Measurements from ENCODE around the gene AHSA1.
A peak's percentile ranks its signal among the peaks of the same experiment; 100 is the strongest.

AHSA1 gene

GRCh38 chr14:77488558-77488957 is 30.7 kb downstream of the AHSA1 start:
- Histone ChIP-seq H3K27me3 (replicated peaks; ENCODE audit: control insufficient read depth, insufficient read depth, low read length, poor library complexity, severe bottlenecking) (no peaks in the 10 kb centered on the region), H3K27ac (ENCODE audit: insufficient read depth, low read length, poor library complexity, severe bottlenecking) (no peak overlapping the region), H3K9me3 (ENCODE audit: control insufficient read depth, low read length) (no peaks in the 10 kb centered on the region), H3K4me3 (ENCODE audit: insufficient read depth, low read depth, low read length, poor library complexity, severe bottlenecking) (no peak overlapping the region), H3K36me3 (ENCODE audit: control insufficient read depth, insufficient read depth, low read length) (no peaks in the 10 kb centered on the region), H3K4me1 (ENCODE audit: control insufficient read depth, insufficient read depth, low read length, poor library complexity, severe bottlenecking) (no peaks in the 10 kb centered on the region)
- no peak for DNase-seq

GRCh38 chr14:77489041-77489440 is 31.1 kb downstream of the AHSA1 start:
- Histone ChIP-seq H3K27ac (ENCODE audit: insufficient read depth, low read length, poor library complexity, severe bottlenecking) (no peak overlapping the region), H3K4me1 (ENCODE audit: control insufficient read depth, insufficient read depth, low read length, poor library complexity, severe bottlenecking) (no peaks in the 10 kb centered on the region), H3K36me3 (ENCODE audit: control insufficient read depth, insufficient read depth, low read length) (no peaks in the 10 kb centered on the region), H3K9me3 (ENCODE audit: control insufficient read depth, low read length) (no peaks in the 10 kb centered on the region), H3K4me3 (ENCODE audit: insufficient read depth, low read depth, low read length, poor library complexity, severe bottlenecking) (no peak overlapping the region), H3K27me3 (replicated peaks; ENCODE audit: control insufficient read depth, insufficient read depth, low read length, poor library complexity, severe bottlenecking) (no peaks in the 10 kb centered on the region)
- DNase-seq, result no peak

GRCh38 chr14:77490347-77490986 is 32.6 kb downstream of the AHSA1 start:
- Histone ChIP-seq H3K36me3 (ENCODE audit: control insufficient read depth, insufficient read depth, low read length) (no peaks in the 10 kb centered on the region), H3K27ac (ENCODE audit: insufficient read depth, low read length, poor library complexity, severe bottlenecking) (no peak overlapping the region), H3K9me3 (ENCODE audit: control insufficient read depth, low read length) (no peaks in the 10 kb centered on the region), H3K4me1 (ENCODE audit: control insufficient read depth, insufficient read depth, low read length, poor library complexity, severe bottlenecking) (no peaks in the 10 kb centered on the region), H3K27me3 (replicated peaks; ENCODE audit: control insufficient read depth, insufficient read depth, low read length, poor library complexity, severe bottlenecking) (no peaks in the 10 kb centered on the region), H3K4me3 (ENCODE audit: insufficient read depth, low read depth, low read length, poor library complexity, severe bottlenecking) (no peak overlapping the region)
- no peak for DNase-seq

GRCh38 chr14:77491056-77491455 is 33.2 kb downstream of the AHSA1 start:
- H3K4me3 ChIP-seq (ENCODE audit: insufficient read depth, low read depth, low read length, poor library complexity, severe bottlenecking), result no peak overlapping the region
- peaks cover 3% of the 10 kb centered on the region for H3K27me3 ChIP-seq (replicated peaks; ENCODE audit: control insufficient read depth, insufficient read depth, low read length, poor library complexity, severe bottlenecking)
- no peaks in the 10 kb centered on the region for H3K36me3 ChIP-seq (ENCODE audit: control insufficient read depth, insufficient read depth, low read length)
- H3K4me1 ChIP-seq (ENCODE audit: control insufficient read depth, insufficient read depth, low read length, poor library complexity, severe bottlenecking), result no peaks in the 10 kb centered on the region
- no peak overlapping the region for H3K27ac ChIP-seq (ENCODE audit: insufficient read depth, low read length, poor library complexity, severe bottlenecking)
- no peak for DNase-seq
- H3K9me3 ChIP-seq (ENCODE audit: control insufficient read depth, low read length), result no peaks in the 10 kb centered on the region

GRCh38 chr14:77495334-77495733 is 37.4 kb downstream of the AHSA1 start:
- H3K4me1 ChIP-seq (ENCODE audit: control insufficient read depth, insufficient read depth, low read length, poor library complexity, severe bottlenecking), result peaks cover 11% of the 10 kb centered on the region
- H3K4me3 ChIP-seq (ENCODE audit: insufficient read depth, low read depth, low read length, poor library complexity, severe bottlenecking), result no peak overlapping the region
- H3K9me3 ChIP-seq (ENCODE audit: control insufficient read depth, low read length), result no peaks in the 10 kb centered on the region
- no peak for DNase-seq
- no peaks in the 10 kb centered on the region for H3K36me3 ChIP-seq (ENCODE audit: control insufficient read depth, insufficient read depth, low read length)
- H3K27me3 ChIP-seq (replicated peaks; ENCODE audit: control insufficient read depth, insufficient read depth, low read length, poor library complexity, severe bottlenecking), result peaks cover 3% of the 10 kb centered on the region
- no peak overlapping the region for H3K27ac ChIP-seq (ENCODE audit: insufficient read depth, low read length, poor library complexity, severe bottlenecking)

GRCh38 chr14:77498120-77498979 is 40.5 kb downstream of the AHSA1 start, which contains the start of gene ISM2:
Gene ISM2, minus strand, starts transcription at chr14:77498816. Its CDS starts 23 bp downstream, at chr14:77498793.
- peaks cover 11% of the 10 kb centered on the region for H3K4me1 ChIP-seq (ENCODE audit: control insufficient read depth, insufficient read depth, low read length, poor library complexity, severe bottlenecking)
- H3K27ac ChIP-seq (ENCODE audit: insufficient read depth, low read length, poor library complexity, severe bottlenecking), result no peak within 1 kb of the TSS
- no peaks in the 10 kb centered on the region for H3K9me3 ChIP-seq (ENCODE audit: control insufficient read depth, low read length)
- H3K4me3 ChIP-seq (ENCODE audit: insufficient read depth, low read depth, low read length, poor library complexity, severe bottlenecking), result peak within 1 kb of the TSS; percentile 57
- peaks cover 3% of the 10 kb centered on the region for H3K27me3 ChIP-seq (replicated peaks; ENCODE audit: control insufficient read depth, insufficient read depth, low read length, poor library complexity, severe bottlenecking)
- no peaks in the 10 kb centered on the region for H3K36me3 ChIP-seq (ENCODE audit: control insufficient read depth, insufficient read depth, low read length)
- DNase-seq, result peak in 1 of 3 donors; percentile 6

- H3K36me3 ChIP-seq (ENCODE audit: control insufficient read depth, insufficient read depth, low read length), result no peaks in the 10 kb centered on the region
Observed at GRCh38 chr14:77498984-77499527, 41.2 kb downstream of the AHSA1 start.

DNA sequence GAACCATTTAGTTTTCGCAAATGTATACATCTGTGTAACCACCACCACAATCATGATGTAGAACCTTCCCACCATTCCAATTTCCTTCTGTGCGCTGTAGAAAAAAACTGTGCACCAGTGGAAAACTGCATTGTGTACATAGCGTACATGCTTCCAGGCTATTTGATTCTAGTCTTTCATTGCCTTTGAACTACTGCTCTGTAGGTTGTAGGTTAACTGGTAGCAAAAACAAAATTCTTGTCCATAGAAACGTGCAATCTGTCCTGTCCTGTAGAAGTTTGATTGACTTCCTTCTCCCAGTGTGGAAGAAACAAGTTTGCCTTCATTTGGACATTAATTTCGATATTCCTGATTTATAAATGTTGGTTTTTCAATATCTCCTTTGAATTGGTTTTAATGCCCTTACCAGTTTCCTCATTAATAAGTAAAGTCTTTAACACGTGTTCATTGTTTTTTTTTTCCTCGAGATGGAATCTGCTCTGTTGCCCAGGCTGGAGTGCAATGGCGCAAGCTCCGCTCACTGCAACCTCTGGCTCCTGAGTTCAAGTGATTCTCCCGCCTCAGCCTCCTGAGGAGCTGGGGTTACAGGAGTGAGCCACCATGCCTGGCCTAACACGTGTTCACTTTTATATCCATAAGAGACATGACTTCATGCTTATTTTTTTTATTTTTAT is 44.4 kb downstream of the AHSA1 start:
- no peak overlapping the region for H3K27ac ChIP-seq (ENCODE audit: insufficient read depth, low read length, poor library complexity, severe bottlenecking)
- H3K36me3 ChIP-seq (ENCODE audit: control insufficient read depth, insufficient read depth, low read length), result no peaks in the 10 kb centered on the region
- DNase-seq, result no peak
- H3K9me3 ChIP-seq (ENCODE audit: control insufficient read depth, low read length), result no peaks in the 10 kb centered on the region
- H3K4me1 ChIP-seq (ENCODE audit: control insufficient read depth, insufficient read depth, low read length, poor library complexity, severe bottlenecking), result peaks cover 11% of the 10 kb centered on the region
- H3K27me3 ChIP-seq (replicated peaks; ENCODE audit: control insufficient read depth, insufficient read depth, low read length, poor library complexity, severe bottlenecking), result no peaks in the 10 kb centered on the region
- no peak overlapping the region for H3K4me3 ChIP-seq (ENCODE audit: insufficient read depth, low read depth, low read length, poor library complexity, severe bottlenecking)

More at GRCh38 chr14:77498984-77499527, 41.2 kb downstream of the AHSA1 start:
- H3K4me3 ChIP-seq (ENCODE audit: insufficient read depth, low read depth, low read length, poor library complexity, severe bottlenecking), result peak overlapping the region; percentile 54
- H3K27ac ChIP-seq (ENCODE audit: insufficient read depth, low read length, poor library complexity, severe bottlenecking), result no peak overlapping the region
- peaks cover 3% of the 10 kb centered on the region for H3K27me3 ChIP-seq (replicated peaks; ENCODE audit: control insufficient read depth, insufficient read depth, low read length, poor library complexity, severe bottlenecking)
- no peak for DNase-seq
- H3K4me1 ChIP-seq (ENCODE audit: control insufficient read depth, insufficient read depth, low read length, poor library complexity, severe bottlenecking), result peaks cover 11% of the 10 kb centered on the region
- no peaks in the 10 kb centered on the region for H3K9me3 ChIP-seq (ENCODE audit: control insufficient read depth, low read length)

DNA sequence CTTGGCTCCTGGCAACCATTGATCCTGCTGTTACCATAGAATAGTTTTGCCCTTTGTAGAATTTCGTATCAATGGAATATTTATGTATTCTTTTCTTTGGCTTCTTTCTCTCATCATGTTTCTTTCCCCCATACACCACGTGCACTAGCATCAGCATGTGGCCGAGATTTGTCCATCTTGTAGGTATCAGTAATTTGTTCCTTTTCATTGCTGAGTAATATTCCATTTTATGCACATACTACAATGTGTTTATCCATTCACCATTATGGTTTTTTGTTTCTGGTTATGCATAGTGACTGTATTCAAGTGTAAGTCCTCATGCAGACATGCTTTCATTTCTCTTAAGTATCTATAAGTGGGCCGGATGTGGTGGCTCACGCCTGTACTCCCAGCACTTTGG is 45.2 kb downstream of the AHSA1 start:
- no peak for DNase-seq
- no peak overlapping the region for H3K27ac ChIP-seq (ENCODE audit: insufficient read depth, low read length, poor library complexity, severe bottlenecking)
- no peaks in the 10 kb centered on the region for H3K27me3 ChIP-seq (replicated peaks; ENCODE audit: control insufficient read depth, insufficient read depth, low read length, poor library complexity, severe bottlenecking)
- H3K4me3 ChIP-seq (ENCODE audit: insufficient read depth, low read depth, low read length, poor library complexity, severe bottlenecking), result no peak overlapping the region
- no peaks in the 10 kb centered on the region for H3K9me3 ChIP-seq (ENCODE audit: control insufficient read depth, low read length)
- H3K4me1 ChIP-seq (ENCODE audit: control insufficient read depth, insufficient read depth, low read length, poor library complexity, severe bottlenecking), result peaks cover 7% of the 10 kb centered on the region
- H3K36me3 ChIP-seq (ENCODE audit: control insufficient read depth, insufficient read depth, low read length), result peaks cover under 1% of the 10 kb centered on the region

All from effector memory CD4-positive, alpha-beta T cell (primary cell).